Heart left ventricle (tissue), 13 donors: ENCODE results near the gene MLPH.

Experiments used
- POLR2A ChIP-seq, 2 donors: fragments of 450-650 bp; IDR thresholded peaks; one replicate each; pipeline ENCODE4 v1.6.1; 2017; ENCODE audit warnings: antibody characterized with exemption in 2 of 2, mild to moderate bottlenecking in 2 of 2, moderate library complexity in 2 of 2
- TF ChIP-seq, protein P1 (sequence below), 12 donors: fragments of 200-600 bp; sonication (generic) in 4 of 12; IDR thresholded peaks; one replicate each; pipeline versions ENCODE4 v1.5.0 to v1.8.0; 2018 to 2022; ENCODE audit warnings: antibody characterized with exemption in 12 of 12, mild to moderate bottlenecking in 5 of 12
- donor health status: ischemic (EF 13 %, LVEDD 7.1; RV severe dilation, severe dysfunction).
- donor health status: DM: no; HTN: yes; CAD: no.
- donor health status: DM: no; HTN: no; CAD: no.
- donor health status: ischemic (EF 25% LVEDD 6.9; RV normal size, moderate dysfunction).
- donor health status: ischemic (EF 25% LVEDD 5.7; RV mildly dilated, moderate dysfunction).
- donor health status: ischemic (EF 35%, LVEDD 5.7; RV mildly dilated, moderate dysfunction).
- donor health status: nonischemic (EF 11% LVEDD 7.7; RV severe dilation, severe dysfunction).
- donor health status: DM: yes; HTN: yes; CAD: no.
- donor health status: PGD.
- donor health status: ischemic (EF 29% LVEDD 5.4; RV normal size, mild dysfunction).
- donor health status: nonischemic (EF 23%, LVEDD 6.1; RV moderate dilation, normal function).

DNA sequence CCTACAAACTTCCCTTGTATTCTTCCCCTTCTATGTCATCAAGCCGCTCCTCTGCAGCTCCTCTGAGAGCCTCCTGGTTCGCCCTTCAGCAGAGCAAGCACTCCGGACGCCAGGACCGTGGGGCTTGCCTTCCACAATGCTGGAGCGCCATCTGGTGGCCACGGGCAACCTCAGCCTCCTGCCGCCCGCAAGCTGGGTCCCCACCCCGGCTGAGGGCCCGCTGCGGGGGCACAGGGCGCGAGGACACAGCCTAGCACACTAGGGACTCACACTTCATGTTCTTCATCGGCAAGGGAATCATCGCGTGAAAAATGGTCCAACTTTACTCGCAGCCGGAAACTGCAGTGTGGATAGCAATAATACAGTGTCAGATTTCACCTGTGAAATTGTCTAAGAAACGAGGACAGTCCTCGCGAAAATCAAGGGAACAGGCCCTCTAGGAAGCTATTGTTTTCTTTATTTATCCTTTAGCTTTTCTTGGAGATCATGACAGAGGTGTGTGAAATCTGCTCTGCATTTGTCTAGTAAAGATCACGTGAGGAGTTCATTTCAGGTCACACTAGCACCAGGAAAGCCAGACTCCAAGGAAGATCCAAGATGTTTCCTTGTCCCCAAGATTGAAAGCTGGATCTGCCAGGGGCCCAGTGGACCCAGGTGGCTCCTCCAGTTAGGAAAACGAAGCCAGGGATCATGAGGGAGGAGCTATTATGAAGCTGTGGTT lies 85.1 kb downstream of the MLPH start:
- TF ChIP-seq, protein P1, sequence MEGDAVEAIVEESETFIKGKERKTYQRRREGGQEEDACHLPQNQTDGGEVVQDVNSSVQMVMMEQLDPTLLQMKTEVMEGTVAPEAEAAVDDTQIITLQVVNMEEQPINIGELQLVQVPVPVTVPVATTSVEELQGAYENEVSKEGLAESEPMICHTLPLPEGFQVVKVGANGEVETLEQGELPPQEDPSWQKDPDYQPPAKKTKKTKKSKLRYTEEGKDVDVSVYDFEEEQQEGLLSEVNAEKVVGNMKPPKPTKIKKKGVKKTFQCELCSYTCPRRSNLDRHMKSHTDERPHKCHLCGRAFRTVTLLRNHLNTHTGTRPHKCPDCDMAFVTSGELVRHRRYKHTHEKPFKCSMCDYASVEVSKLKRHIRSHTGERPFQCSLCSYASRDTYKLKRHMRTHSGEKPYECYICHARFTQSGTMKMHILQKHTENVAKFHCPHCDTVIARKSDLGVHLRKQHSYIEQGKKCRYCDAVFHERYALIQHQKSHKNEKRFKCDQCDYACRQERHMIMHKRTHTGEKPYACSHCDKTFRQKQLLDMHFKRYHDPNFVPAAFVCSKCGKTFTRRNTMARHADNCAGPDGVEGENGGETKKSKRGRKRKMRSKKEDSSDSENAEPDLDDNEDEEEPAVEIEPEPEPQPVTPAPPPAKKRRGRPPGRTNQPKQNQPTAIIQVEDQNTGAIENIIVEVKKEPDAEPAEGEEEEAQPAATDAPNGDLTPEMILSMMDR (IDR thresholded peaks at IDR 0.05), result peak; percentile 95 to 100 (median 98)
- no peak for TF ChIP-seq POLR2A (IDR thresholded peaks at IDR 0.05)
